ENCODE results near the gene EYA2. TPM values are rescaled to one million over a fixed set of nuclear protein-coding genes. Genes with fewer than 3 reads are reported as not detected.
"Not testable (repeated sequence)": the region's sequence is repeated elsewhere in the genome, so short reads cannot be mapped to it uniquely, and the experiment has no call there.

Gene EYA2
- total and polyA plus RNA-seq, 2 donors: 11.1 to 28.5 TPM

DNA sequence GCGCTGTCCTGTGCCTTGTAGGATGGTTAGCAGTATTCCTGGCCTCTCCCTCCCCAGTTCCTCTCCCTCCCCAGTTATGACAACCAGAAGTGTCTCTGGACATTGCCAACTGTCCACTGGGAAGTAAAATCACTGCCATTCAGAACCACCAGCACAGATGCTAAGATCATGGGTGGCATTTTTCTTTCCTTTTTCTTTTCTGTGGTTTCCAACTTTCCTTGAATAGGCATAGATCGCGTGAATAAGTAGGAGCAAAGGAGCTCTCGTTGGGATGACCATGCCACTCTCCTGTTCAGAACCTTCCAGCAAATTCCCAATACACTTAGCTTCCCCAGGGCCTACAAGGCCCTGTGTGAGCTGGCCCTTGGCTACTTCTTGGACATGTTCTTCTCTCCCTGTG is 59.0 kb downstream of the EYA2 start:
- Histone ChIP-seq H3K27ac (ENCODE audit: low read depth in 1 of 2, low read length in 1 of 2) (no peak overlapping the region), H3K9me3 (ENCODE audit: control insufficient read depth in 2 of 2, insufficient read depth in 1 of 2, low read length in 1 of 2) (no peaks in the 10 kb centered on the region), H3K27me3 (ENCODE audit: control insufficient read depth in 2 of 2, insufficient read depth in 1 of 2, low read length in 1 of 2) (no peaks in the 10 kb centered on the region), H3K36me3 (ENCODE audit: control insufficient read depth in 2 of 2, insufficient read depth in 2 of 2, low read length in 1 of 2) (no peaks in the 10 kb centered on the region), H3K4me3 (ENCODE audit: low read length in 2 of 2) (no peak overlapping the region), H3K4me1 (ENCODE audit: control insufficient read depth in 2 of 2, insufficient read depth in 2 of 2, low read length in 2 of 2) (no peaks in the 10 kb centered on the region)
- WGBS: 95% methylated on average over 4 of the region's 4 CpGs
- no peak for DNase-seq (ENCODE audit: low read depth in 6 of 9, low spot score in 9 of 9)

DNA sequence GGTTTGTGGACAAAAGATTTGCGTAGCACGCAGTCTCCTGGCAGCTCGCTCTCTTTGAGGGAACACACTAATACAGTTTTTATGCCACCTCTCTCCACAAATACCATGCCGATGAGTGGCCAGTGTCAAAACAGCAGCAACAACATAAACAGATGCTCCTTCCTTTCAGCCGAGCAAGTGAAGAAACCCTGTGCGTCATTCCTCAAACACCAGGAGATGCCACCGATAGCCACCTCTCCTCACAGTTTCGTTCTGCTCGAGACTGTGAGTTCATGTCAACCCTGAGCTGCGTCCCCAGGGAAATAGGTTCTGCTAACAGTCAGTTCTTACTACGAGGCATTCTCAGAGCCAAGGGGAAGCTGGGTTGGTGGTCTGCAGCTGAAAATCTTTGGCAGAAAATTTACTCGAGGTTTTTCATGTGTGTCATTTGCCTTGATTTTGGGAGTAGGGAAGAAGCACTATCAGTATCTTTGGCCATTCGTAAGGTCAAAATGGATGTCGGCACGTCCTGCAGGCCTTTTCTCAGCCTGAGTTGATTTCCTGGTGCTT is 59.9 kb downstream of the EYA2 start:
- 82% methylated on average over 15 of the region's 15 CpGs for WGBS

GRCh38 chr20:46955601-46956556 is 61.2 kb downstream of the EYA2 start:
- WGBS: 79% methylated on average over 2 of the region's 2 CpGs
- no peaks in the 10 kb centered on the region for H3K9me3 ChIP-seq (ENCODE audit: control insufficient read depth in 2 of 2, insufficient read depth in 1 of 2, low read length in 1 of 2)
- no peaks in the 10 kb centered on the region for H3K27me3 ChIP-seq (ENCODE audit: control insufficient read depth in 2 of 2, insufficient read depth in 1 of 2, low read length in 1 of 2)
- no peaks in the 10 kb centered on the region for H3K36me3 ChIP-seq (ENCODE audit: control insufficient read depth in 2 of 2, insufficient read depth in 2 of 2, low read length in 1 of 2)
- H3K4me3 ChIP-seq (ENCODE audit: low read length in 2 of 2): no peak overlapping the region
- DNase-seq (ENCODE audit: low read depth in 6 of 9, low spot score in 9 of 9): no peak
- no peak overlapping the region for H3K27ac ChIP-seq (ENCODE audit: low read depth in 1 of 2, low read length in 1 of 2)
- no peaks in the 10 kb centered on the region for H3K4me1 ChIP-seq (ENCODE audit: control insufficient read depth in 2 of 2, insufficient read depth in 2 of 2, low read length in 2 of 2)

More for the DNA sequence above, 59.9 kb downstream of the EYA2 start:
- H3K36me3 ChIP-seq (ENCODE audit: control insufficient read depth in 2 of 2, insufficient read depth in 2 of 2, low read length in 1 of 2): no peaks in the 10 kb centered on the region
- H3K4me1 ChIP-seq (ENCODE audit: control insufficient read depth in 2 of 2, insufficient read depth in 2 of 2, low read length in 2 of 2): no peaks in the 10 kb centered on the region
- H3K9me3 ChIP-seq (ENCODE audit: control insufficient read depth in 2 of 2, insufficient read depth in 1 of 2, low read length in 1 of 2): no peaks in the 10 kb centered on the region
- no peak overlapping the region for H3K27ac ChIP-seq (ENCODE audit: low read depth in 1 of 2, low read length in 1 of 2)
- DNase-seq (ENCODE audit: low read depth in 6 of 9, low spot score in 9 of 9): no peak
- no peaks in the 10 kb centered on the region for H3K27me3 ChIP-seq (ENCODE audit: control insufficient read depth in 2 of 2, insufficient read depth in 1 of 2, low read length in 1 of 2)
- H3K4me3 ChIP-seq (ENCODE audit: low read length in 2 of 2): no peak overlapping the region

- H3K4me1 ChIP-seq (ENCODE audit: control insufficient read depth in 2 of 2, insufficient read depth in 2 of 2, low read length in 2 of 2): peaks cover 0 to 3% of the 10 kb centered on the region in 2 donors
- 82% methylated on average over 13 of the region's 13 CpGs for WGBS
- no peaks in the 10 kb centered on the region for H3K27me3 ChIP-seq (ENCODE audit: control insufficient read depth in 2 of 2, insufficient read depth in 1 of 2, low read length in 1 of 2)
- H3K4me3 ChIP-seq (ENCODE audit: low read length in 2 of 2): no peak overlapping the region
- H3K36me3 ChIP-seq (ENCODE audit: control insufficient read depth in 2 of 2, insufficient read depth in 2 of 2, low read length in 1 of 2): no peaks in the 10 kb centered on the region
- no peak overlapping the region for H3K27ac ChIP-seq (ENCODE audit: low read depth in 1 of 2, low read length in 1 of 2)
- DNase-seq (ENCODE audit: low read depth in 6 of 9, low spot score in 9 of 9): no peak
- H3K9me3 ChIP-seq (ENCODE audit: control insufficient read depth in 2 of 2, insufficient read depth in 1 of 2, low read length in 1 of 2): no peaks in the 10 kb centered on the region
Measured at GRCh38 chr20:46959081-46959692, 64.5 kb downstream of the EYA2 start.

GRCh38 chr20:46959821-46960220 is 65.2 kb downstream of the EYA2 start:
- no peaks in the 10 kb centered on the region for H3K36me3 ChIP-seq (ENCODE audit: control insufficient read depth in 2 of 2, insufficient read depth in 2 of 2, low read length in 1 of 2)
- H3K4me1 ChIP-seq (ENCODE audit: control insufficient read depth in 2 of 2, insufficient read depth in 2 of 2, low read length in 2 of 2): peaks cover 0 to 8% of the 10 kb centered on the region in 2 donors
- H3K4me3 ChIP-seq (ENCODE audit: low read length in 2 of 2): no peak overlapping the region
- no peak for DNase-seq (ENCODE audit: low read depth in 6 of 9, low spot score in 9 of 9)
- H3K9me3 ChIP-seq (ENCODE audit: control insufficient read depth in 2 of 2, insufficient read depth in 1 of 2, low read length in 1 of 2): no peaks in the 10 kb centered on the region
- WGBS: 86% methylated on average over 9 of the region's 9 CpGs
- H3K27ac ChIP-seq (ENCODE audit: low read depth in 1 of 2, low read length in 1 of 2): no peak overlapping the region
- H3K27me3 ChIP-seq (ENCODE audit: control insufficient read depth in 2 of 2, insufficient read depth in 1 of 2, low read length in 1 of 2): no peaks in the 10 kb centered on the region

- Histone ChIP-seq H3K36me3 (ENCODE audit: control insufficient read depth in 2 of 2, insufficient read depth in 2 of 2, low read length in 1 of 2) (no peaks in the 10 kb centered on the region), H3K4me3 (ENCODE audit: low read length in 2 of 2) (no peak overlapping the region), H3K27ac (ENCODE audit: low read depth in 1 of 2, low read length in 1 of 2) (no peak overlapping the region), H3K4me1 (ENCODE audit: control insufficient read depth in 2 of 2, insufficient read depth in 2 of 2, low read length in 2 of 2) (peaks cover 0 to 8% of the 10 kb centered on the region in 2 donors), H3K9me3 (ENCODE audit: control insufficient read depth in 2 of 2, insufficient read depth in 1 of 2, low read length in 1 of 2) (no peaks in the 10 kb centered on the region), H3K27me3 (ENCODE audit: control insufficient read depth in 2 of 2, insufficient read depth in 1 of 2, low read length in 1 of 2) (no peaks in the 10 kb centered on the region)
- 75% methylated on average over 11 of the region's 11 CpGs for WGBS
- no peak for DNase-seq (ENCODE audit: low read depth in 6 of 9, low spot score in 9 of 9)
Measured at GRCh38 chr20:46960536-46960935, 65.9 kb downstream of the EYA2 start.

DNA sequence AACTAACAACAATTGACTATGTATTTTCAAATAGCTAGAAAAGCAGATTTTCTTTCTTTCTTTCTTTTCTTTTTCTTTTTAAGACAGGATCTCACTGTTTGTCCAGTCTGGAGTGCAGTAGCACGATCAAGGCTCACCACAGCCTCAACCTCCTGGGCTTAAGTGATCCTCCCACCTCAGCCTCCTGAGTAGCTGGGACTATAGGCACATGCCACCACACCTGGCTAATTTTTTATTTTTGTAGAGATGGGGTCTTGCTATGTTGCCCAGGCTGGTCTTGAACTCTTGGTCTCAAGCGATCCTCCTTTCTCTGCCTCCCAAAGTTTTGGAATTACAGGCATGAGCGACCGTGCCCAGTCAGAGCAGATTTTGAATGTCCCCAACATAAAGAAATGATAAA is 67.3 kb downstream of the EYA2 start:
- 93% methylated on average over 4 of the region's 4 CpGs for WGBS
- H3K27me3 ChIP-seq (ENCODE audit: control insufficient read depth in 2 of 2, insufficient read depth in 1 of 2, low read length in 1 of 2): not testable (repeated sequence)

GRCh38 chr20:46962452-46963195 is 68.0 kb downstream of the EYA2 start:
- no peak for DNase-seq (ENCODE audit: low read depth in 6 of 9, low spot score in 9 of 9)
- Histone ChIP-seq H3K27ac (ENCODE audit: low read depth in 1 of 2, low read length in 1 of 2) (no peak overlapping the region), H3K9me3 (ENCODE audit: control insufficient read depth in 2 of 2, insufficient read depth in 1 of 2, low read length in 1 of 2) (no peaks in the 10 kb centered on the region), H3K4me3 (ENCODE audit: low read length in 2 of 2) (no peak overlapping the region), H3K27me3 (ENCODE audit: control insufficient read depth in 2 of 2, insufficient read depth in 1 of 2, low read length in 1 of 2) (no peaks in the 10 kb centered on the region), H3K4me1 (ENCODE audit: control insufficient read depth in 2 of 2, insufficient read depth in 2 of 2, low read length in 2 of 2) (peaks cover 0 to 8% of the 10 kb centered on the region in 2 donors), H3K36me3 (ENCODE audit: control insufficient read depth in 2 of 2, insufficient read depth in 2 of 2, low read length in 1 of 2) (no peaks in the 10 kb centered on the region)
- WGBS: 77% methylated on average over 11 of the region's 11 CpGs

More for the DNA sequence above, 67.3 kb downstream of the EYA2 start:
- H3K4me1 ChIP-seq (ENCODE audit: control insufficient read depth in 2 of 2, insufficient read depth in 2 of 2, low read length in 2 of 2); H3K4me3 ChIP-seq (ENCODE audit: low read length in 2 of 2); DNase-seq (ENCODE audit: low read depth in 6 of 9, low spot score in 9 of 9); H3K36me3 ChIP-seq (ENCODE audit: control insufficient read depth in 2 of 2, insufficient read depth in 2 of 2, low read length in 1 of 2); H3K27ac ChIP-seq (ENCODE audit: low read depth in 1 of 2, low read length in 1 of 2); H3K9me3 ChIP-seq (ENCODE audit: control insufficient read depth in 2 of 2, insufficient read depth in 1 of 2, low read length in 1 of 2): not testable (repeated sequence)

Data from thymus (tissue), 11 donors.